K562 (cell line): Measurements from ENCODE around the gene CIART. TPM values are rescaled to one million over a fixed set of nuclear protein-coding genes. Genes with fewer than 3 reads are reported as not detected.

ENCODE experiments used
- ADNP ChIP-seq: fragments of 200-800 bp; sonication (Bioruptor generic); IDR thresholded peaks from 2 replicates; pipeline ENCODE4 v1.6.1; 2016; ENCODE audit warnings: missing genetic modification characterization, missing compliant biosample characterization
- BACH1 ChIP-seq: fragments of 200-800 bp; sonication (Bioruptor generic); IDR thresholded peaks from 2 replicates; pipeline ENCODE4 v1.6.1; 2016; ENCODE audit warnings: missing genetic modification characterization, missing compliant biosample characterization
- CHD2 ChIP-seq: IDR thresholded peaks from 2 replicates; pipeline ENCODE4 v1.6.1; 2011; ENCODE audit warnings: low read depth, low read length
- COPS2 ChIP-seq: fragments of 450-650 bp; conservative IDR thresholded peaks from 2 replicates; pipeline ENCODE4 v1.6.1; 2016; ENCODE audit warnings: mild to moderate bottlenecking, moderate library complexity
- ETV1 ChIP-seq: fragments of 450-650 bp; conservative IDR thresholded peaks from 2 replicates; pipeline ENCODE4 v1.6.1; 2016; ENCODE audit warnings: missing genetic modification characterization, control low read depth, low read depth, missing compliant biosample characterization
- KDM1A ChIP-seq, 2 experiments: fragments of 450-650 bp; IDR thresholded peaks; 2 replicates each; pipeline ENCODE4 v1.6.1; 2016; ENCODE audit warnings: mild to moderate bottlenecking in 2 of 2
- KLF13 ChIP-seq: fragments of 450-650 bp; IDR thresholded peaks from 2 replicates; pipeline ENCODE4 v1.6.1; 2016; ENCODE audit warnings: missing genetic modification characterization, low read depth, mild to moderate bottlenecking, missing compliant biosample characterization, moderate library complexity, borderline replicate concordance
- MXD1 ChIP-seq: fragments of 250-450 bp; sonication (Bioruptor Pico); IDR thresholded peaks from 2 replicates; pipeline ENCODE4 v1.8.0; 2021; ENCODE audit warnings: borderline replicate concordance, mild to moderate bottlenecking, moderate library complexity; ENCODE audit not compliant: poor library complexity, severe bottlenecking
- NFE2 ChIP-seq: IDR thresholded peaks from 2 replicates; pipeline ENCODE4 v1.6.1; 2014; ENCODE audit warnings: antibody characterized with exemption, low read depth
- NFIC ChIP-seq: fragments of 450-650 bp; IDR thresholded peaks from 2 replicates; pipeline ENCODE4 v1.6.1; 2017; ENCODE audit warnings: mild to moderate bottlenecking, inconsistent platforms
- PHB2 ChIP-seq: fragments of 450-650 bp; IDR thresholded peaks from 2 replicates; pipeline ENCODE4 v1.6.1; 2017; ENCODE audit warnings: low read depth
- PHF8 ChIP-seq: fragments of 200-600 bp; sonication (generic); IDR thresholded peaks from 2 replicates; pipeline ENCODE4 v1.6.1; 2012; ENCODE audit warnings: mixed run types, mild to moderate bottlenecking, inconsistent platforms, low read length, moderate library complexity, borderline replicate concordance
- PML ChIP-seq: IDR thresholded peaks from 2 replicates; pipeline ENCODE4 v1.6.1; 2012; ENCODE audit warnings: low read length, inconsistent platforms
- POLR2G ChIP-seq: fragments of 200-400 bp; formaldehyde crosslinking; IDR thresholded peaks from 2 replicates; pipeline ENCODE4 v1.6.1; 2017; ENCODE audit warnings: low read depth, mild to moderate bottlenecking, antibody characterized with exemption, low read length, moderate library complexity
- RREB1 ChIP-seq: fragments of 250-450 bp; sonication (Bioruptor Pico); IDR thresholded peaks from 2 replicates; pipeline ENCODE4 v1.4.0; 2020
- SMARCA5 ChIP-seq: fragments of 450-650 bp; IDR thresholded peaks from 2 replicates; pipeline ENCODE4 v1.6.1; 2016
- TCF7 ChIP-seq: sonication (generic); IDR thresholded peaks from 2 replicates; pipeline ENCODE4 v1.6.1; 2016; ENCODE audit warnings: antibody characterized with exemption, borderline replicate concordance
- ZEB2 ChIP-seq: fragments of 450-650 bp; IDR thresholded peaks from 2 replicates; pipeline ENCODE4 v1.6.1; 2016
- ZFP36 ChIP-seq: fragments of 150-350 bp; IDR thresholded peaks from 2 replicates; pipeline ENCODE4 v1.6.1; 2018; ENCODE audit warnings: low read length, low read depth; ENCODE audit not compliant: partially characterized antibody
- polyA plus RNA-seq, 8 experiments: library from polyadenylated mRNA; depleted of rRNA in 4 of 8; stranded (reverse) in 5 of 8; unstranded in 3 of 8; fragments of >200 nt; fragmentation: Nextera tagmentation in 2 of 8; fragmentation: Illumina TruSeq in 1 of 8; extraction: Ambion mirVana in 2 of 8; extraction: Trizol in 1 of 8; gene quantifications; 2 replicates each; pipeline versions ENCODE4 v1.2.1 to v1.2.3, GENCODE V29; 2011 to 2014; ENCODE audit warnings: inconsistent platforms in 1 of 8, missing spikeins in 1 of 8
- total RNA-seq, 7 experiments: library from RNA; depleted of rRNA in 6 of 7; stranded (reverse); fragments of >200 nt in 6 of 7; fragmentation: Illumina TruSeq in 2 of 7; extraction: Trizol in 2 of 7; gene quantifications; 2 replicates each; pipeline versions ENCODE4 v1.2.1 to v1.2.3, GENCODE V29; 2011 to 2021; ENCODE audit warnings: low replicate concordance in 1 of 7
- TF ChIP-seq, protein P1 (sequence below), 2 experiments: IDR thresholded peaks; 2 replicates each; pipeline ENCODE4 v1.6.1; 2011; ENCODE audit warnings: borderline replicate concordance in 1 of 2, control low read depth in 1 of 2, low read depth in 1 of 2, low read length in 1 of 2, mild to moderate bottlenecking in 1 of 2, mixed read lengths in 1 of 2, moderate library complexity in 1 of 2; ENCODE audit not compliant: insufficient read depth in 1 of 2, insufficient read length in 1 of 2, poor library complexity in 1 of 2, severe bottlenecking in 1 of 2; ENCODE audit errors: extremely low read depth in 1 of 2

CIART gene
- total and polyA plus RNA-seq, 9 of the 15 experiments (the other 6 are each of a cell fraction or from before 2014, with no cell fraction given), result 0.07 to 0.35 (median 0.19) TPM; not detected in 2

DNA sequence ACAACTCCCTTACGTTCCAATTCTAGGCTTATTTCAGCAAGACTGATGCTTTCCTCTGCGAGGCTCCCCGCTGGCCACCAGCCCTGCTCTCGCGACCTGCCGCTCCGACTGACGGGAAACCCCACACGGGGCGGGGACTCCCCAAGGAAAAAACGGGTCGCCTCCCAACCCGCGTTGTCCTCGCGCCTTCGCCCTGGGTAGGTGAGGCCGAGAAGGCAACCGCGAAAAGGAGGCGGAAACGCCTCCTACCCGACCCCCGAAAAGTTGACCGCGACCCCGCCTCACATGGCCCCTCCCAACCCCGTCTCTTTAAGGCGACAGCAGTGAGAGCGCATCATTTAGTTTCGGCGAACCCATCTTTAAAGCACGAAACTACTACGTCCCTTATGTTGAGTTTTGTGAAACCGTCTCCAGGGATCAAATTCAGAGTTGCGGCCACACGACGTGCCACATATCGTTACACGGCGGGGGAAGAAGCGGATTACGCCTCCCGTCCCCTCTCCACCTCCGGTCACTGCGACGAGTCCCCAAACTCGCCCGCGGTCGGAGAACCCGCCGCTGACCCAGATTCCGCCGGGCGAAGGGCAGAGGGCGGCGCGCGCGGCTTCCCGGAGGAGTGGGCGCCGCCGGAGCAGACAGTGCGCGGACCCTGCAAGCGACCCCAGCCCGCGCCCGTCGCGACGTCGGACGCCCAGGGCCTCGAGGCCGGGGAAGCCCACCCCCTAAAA is 47.6 kb upstream of the CIART start (continued):
- TF ChIP-seq, protein P1, sequence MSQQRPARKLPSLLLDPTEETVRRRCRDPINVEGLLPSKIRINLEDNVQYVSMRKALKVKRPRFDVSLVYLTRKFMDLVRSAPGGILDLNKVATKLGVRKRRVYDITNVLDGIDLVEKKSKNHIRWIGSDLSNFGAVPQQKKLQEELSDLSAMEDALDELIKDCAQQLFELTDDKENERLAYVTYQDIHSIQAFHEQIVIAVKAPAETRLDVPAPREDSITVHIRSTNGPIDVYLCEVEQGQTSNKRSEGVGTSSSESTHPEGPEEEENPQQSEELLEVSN (IDR thresholded peaks at IDR 0.05; ENCODE audit: borderline replicate concordance in 1 of 2, extremely low read depth in 1 of 2, insufficient read depth in 1 of 2, insufficient read length in 1 of 2, low read depth in 1 of 2, low read length in 1 of 2, poor library complexity in 1 of 2, severe bottlenecking in 1 of 2), result peak; percentile 51 to 77
- TF ChIP-seq KLF13 (no peak), TCF7 (peak; percentile 57; the same call in 1 of the 2 replicates), ETV1 (tag) (no peak), NFIC (no peak; the same call in 1 of the 2 replicates), RREB1 (CRISPR knock-in tag) (no peak), ZEB2 (peak; percentile 26; the same call in 1 of the 2 replicates), KDM1A (IDR thresholded peaks at IDR 0.05) (no peak), PHB2 (no peak), COPS2 (no peak), PML (0 out of 2 replicates have a peak, but pooled peaks have one; percentile 15), NFE2 (no peak), SMARCA5 (0 out of 2 replicates have a peak, but pooled peaks have one; percentile 5), ZFP36 (no peak), BACH1 (tag) (no peak), PHF8 (peak; percentile 55; the same call in 1 of the 2 replicates), CHD2 (peak; percentile 81; the same call in 1 of the 2 replicates), ADNP (tag) (no peak), MXD1 (CRISPR knock-in tag) (no peak), POLR2G (peak; percentile 87)
